HepG2 (cell line): ENCODE measurements around the gene NOL4L. TPM values are rescaled to one million over a fixed set of nuclear protein-coding genes. Genes with fewer than 3 reads are reported as not detected.

Experiments
- AKNA ChIP-seq: sonication (generic); formaldehyde crosslinking; IDR thresholded peaks from 2 replicates; pipeline ENCODE4 v1.4.0; 2020; ENCODE audit warnings: missing genetic modification reagents, borderline replicate concordance
- ATF6 ChIP-seq: sonication (generic); formaldehyde crosslinking; conservative IDR thresholded peaks from 2 replicates; pipeline ENCODE4 v1.4.0; 2020; ENCODE audit warnings: missing genetic modification reagents
- FOSL2 ChIP-seq: sonication (generic); formaldehyde crosslinking; IDR thresholded peaks from 2 replicates; pipeline ENCODE4 v1.4.0; 2020; ENCODE audit warnings: missing genetic modification reagents
- GZF1 ChIP-seq: sonication (generic); formaldehyde crosslinking; IDR thresholded peaks from 2 replicates; pipeline ENCODE4 v1.5.1; 2020; ENCODE audit warnings: mild to moderate bottlenecking, missing genetic modification reagents
- SNRNP70 ChIP-seq: fragments of 200-400 bp; formaldehyde crosslinking; IDR thresholded peaks from 2 replicates; pipeline ENCODE4 v1.6.1; 2017; ENCODE audit warnings: mild to moderate bottlenecking, low read depth, low read length, moderate library complexity
- ZFYVE20 ChIP-seq: sonication (generic); formaldehyde crosslinking; IDR thresholded peaks from 2 replicates; pipeline ENCODE4 v1.8.0; 2023; ENCODE audit warnings: low read depth, mild to moderate bottlenecking, moderate library complexity, missing genetic modification reagents, borderline replicate concordance
- ZHX2 ChIP-seq, 2 experiments: sonication (generic) in 1 of 2; formaldehyde crosslinking in 1 of 2; IDR thresholded peaks; 2 replicates each; pipeline versions ENCODE4 v1.6.1 to v1.9.0; 2014 to 2022; ENCODE audit warnings: antibody characterized with exemption in 1 of 2, borderline replicate concordance in 1 of 2, inconsistent platforms in 1 of 2, low read depth in 1 of 2, missing genetic modification reagents in 1 of 2
- ZIK1 ChIP-seq: sonication (generic); formaldehyde crosslinking; IDR thresholded peaks from 2 replicates; pipeline ENCODE4 v1.5.0; 2020; ENCODE audit warnings: mild to moderate bottlenecking, low read depth, missing genetic modification reagents, borderline replicate concordance
- ZNF576 ChIP-seq: sonication (generic); formaldehyde crosslinking; IDR thresholded peaks from 2 replicates; pipeline ENCODE4 v1.4.0; 2020; ENCODE audit warnings: mild to moderate bottlenecking, missing genetic modification reagents
- ZNF710 ChIP-seq: sonication (generic); formaldehyde crosslinking; IDR thresholded peaks from 2 replicates; pipeline ENCODE4 v1.5.0; 2020; ENCODE audit warnings: mild to moderate bottlenecking, missing genetic modification reagents, borderline replicate concordance
- ZNF83 ChIP-seq: sonication (generic); formaldehyde crosslinking; IDR thresholded peaks from 2 replicates; pipeline ENCODE4 v1.4.0; 2020; ENCODE audit warnings: missing genetic modification reagents, mild to moderate bottlenecking, borderline replicate concordance
- polyA plus RNA-seq, 8 experiments: library from polyadenylated mRNA; depleted of rRNA in 3 of 8; stranded (reverse) in 7 of 8; unstranded in 1 of 8; fragments of >200 nt; fragmentation: Illumina TruSeq in 4 of 8; extraction: Trizol in 4 of 8; gene quantifications; 2 replicates each; pipeline versions ENCODE4 v1.2.1 to v1.2.3, GENCODE V29; 2011 to 2016; ENCODE audit warnings: low read depth in 4 of 8, missing spikeins in 1 of 8, mixed read lengths in 1 of 8; ENCODE audit not compliant: insufficient read depth in 1 of 8
- total RNA-seq, 5 experiments: library from RNA; depleted of rRNA; stranded (reverse); fragments of >200 nt; fragmentation: Illumina TruSeq; extraction: Trizol; gene quantifications; 2 replicates each; pipeline ENCODE4 v1.2.3, GENCODE V29; 2016; ENCODE audit warnings: low read depth in 1 of 5

Gene NOL4L
- total and polyA plus RNA-seq, 2 of the 13 experiments (the other 11 are each of a cell fraction or from before 2014, with no cell fraction given), result 16.6 to 35.4 TPM

GRCh38 chr20:32521780-32522525 lies 63.2 kb downstream of the NOL4L start (continued):
- TF ChIP-seq SNRNP70, result no peak
- peak; percentile 88; the same call in 1 of the 2 replicates for TF ChIP-seq GZF1 (CRISPR knock-in tag)
- TF ChIP-seq ZIK1 (CRISPR knock-in tag), result peak; percentile 60; the same call in 1 of the 2 replicates
- TF ChIP-seq ZFYVE20 (CRISPR knock-in tag), result no peak
- no peak for TF ChIP-seq ZHX2 (IDR thresholded peaks at IDR 0.05; ENCODE audit: low read depth)
- TF ChIP-seq ZHX2 (CRISPR knock-in tag; IDR thresholded peaks at IDR 0.05; ENCODE audit: borderline replicate concordance), result no peak
- 0 out of 2 replicates have a peak, but pooled peaks have one; percentile 60 for TF ChIP-seq ATF6 (CRISPR knock-in tag)
- peak; percentile 59 for TF ChIP-seq FOSL2 (CRISPR knock-in tag)
- TF ChIP-seq ZNF710, result peak; percentile 78; the same call in 1 of the 2 replicates
- TF ChIP-seq AKNA (CRISPR knock-in tag), result no peak
- 0 out of 2 replicates have a peak, but pooled peaks have one; percentile 56 for TF ChIP-seq ZNF576 (CRISPR knock-in tag)
- TF ChIP-seq ZNF83, result peak; percentile 69; the same call in 1 of the 2 replicates
